H54 (cell line): ENCODE data around the gene SOS2.
"Not testable (repeated sequence)": the region's sequence is repeated elsewhere in the genome, so short reads cannot be mapped to it uniquely, and the experiment has no call there.

ENCODE experiments used
- DNase-seq: peaks from one replicate; pipeline ENCODE4 v3.0.0; 2011; ENCODE audit warnings: low spot score, mixed read lengths; ENCODE audit not compliant: insufficient read length
- FAIRE-seq: peaks from 3 replicates; lab custom pipeline; 2011; peaks lifted over from hg19 to GRCh38; lab: Jason Lieb, UNC
- POLR2A ChIP-seq: IDR thresholded peaks from 2 replicates; pipeline ENCODE4 v1.6.1; 2011; ENCODE audit warnings: low read depth, mild to moderate bottlenecking, low read length

Gene SOS2

GRCh38 chr14:50212726-50213125, 18.7 kb downstream of the SOS2 start:
- no peak for TF ChIP-seq POLR2A
- FAIRE-seq (no peak), DNase-seq (no peak)

GRCh38 chr14:50210074-50210473, 21.3 kb downstream of the SOS2 start:
- FAIRE-seq = no peak
- no peak for DNase-seq
- no peak for TF ChIP-seq POLR2A

GRCh38 chr14:50198499-50198898, 32.9 kb downstream of the SOS2 start:
- no peak for FAIRE-seq
- TF ChIP-seq POLR2A = no peak

GRCh38 chr14:50191499-50191898, 39.9 kb downstream of the SOS2 start:
- no peak for DNase-seq
- no peak for FAIRE-seq
- TF ChIP-seq POLR2A = no peak

More at GRCh38 chr14:50198499-50198898, 32.9 kb downstream of the SOS2 start:
- DNase-seq = no peak

GRCh38 chr14:50186107-50186506, 45.3 kb downstream of the SOS2 start:
- no peak for TF ChIP-seq POLR2A
- no peak for FAIRE-seq
- DNase-seq = no peak

GRCh38 chr14:50173891-50174290, 57.5 kb downstream of the SOS2 start:
- FAIRE-seq = no peak

GRCh38 chr14:50171895-50172294, 59.5 kb downstream of the SOS2 start:
- FAIRE-seq (no peak), DNase-seq (no peak)
- TF ChIP-seq POLR2A = no peak

More at GRCh38 chr14:50173891-50174290, 57.5 kb downstream of the SOS2 start:
- no peak for TF ChIP-seq POLR2A
- DNase-seq = no peak

- FAIRE-seq, DNase-seq: not testable (repeated sequence)
These were observed 64.0 kb downstream of the SOS2 start for GRCh38 chr14:50167381-50167780.

- FAIRE-seq (no peak), DNase-seq (no peak)
- no peak for TF ChIP-seq POLR2A
These were observed 75.3 kb downstream of the SOS2 start for GRCh38 chr14:50156111-50156510.

- no peak for DNase-seq
- FAIRE-seq = no peak
These were observed 82.6 kb downstream of the SOS2 start for GRCh38 chr14:50148799-50149198.

GRCh38 chr14:50139192-50139591, 92.2 kb downstream of the SOS2 start:
- DNase-seq (no peak), FAIRE-seq (no peak)
- no peak for TF ChIP-seq POLR2A

More at GRCh38 chr14:50148799-50149198, 82.6 kb downstream of the SOS2 start:
- no peak for TF ChIP-seq POLR2A

GRCh38 chr14:50127802-50128201, 103.6 kb downstream of the SOS2 start:
- FAIRE-seq = no peak
- TF ChIP-seq POLR2A = no peak
- no peak for DNase-seq

- no peak for FAIRE-seq
- no peak for DNase-seq
- no peak for TF ChIP-seq POLR2A
These were observed 108.3 kb downstream of the SOS2 start for GRCh38 chr14:50123062-50123461.

- no peak for FAIRE-seq
- DNase-seq = no peak
- TF ChIP-seq POLR2A = no peak
These were observed 109.1 kb downstream of the SOS2 start for GRCh38 chr14:50122291-50122690.

- DNase-seq (no peak), FAIRE-seq (no peak)
- TF ChIP-seq POLR2A = no peak
These were observed 109.9 kb downstream of the SOS2 start for GRCh38 chr14:50121486-50121885.

GRCh38 chr14:50117456-50117855, 113.9 kb downstream of the SOS2 start:
- FAIRE-seq (no peak), DNase-seq (no peak)
- TF ChIP-seq POLR2A = no peak

- FAIRE-seq (no peak), DNase-seq (no peak)
- no peak for TF ChIP-seq POLR2A
These were observed 114.4 kb downstream of the SOS2 start for GRCh38 chr14:50116966-50117365.
